Measurements from ENCODE around the gene MGAT4B. TPM values are rescaled to one million over a fixed set of nuclear protein-coding genes. Genes with fewer than 3 reads are reported as not detected.
A peak's percentile ranks its signal among the peaks of the same experiment; 100 is the strongest.

The MGAT4B gene
- polyA plus RNA-seq, 2 of the 4 experiments (the other 2 are of a cell fraction), result 57.4 to 166 TPM

DNA sequence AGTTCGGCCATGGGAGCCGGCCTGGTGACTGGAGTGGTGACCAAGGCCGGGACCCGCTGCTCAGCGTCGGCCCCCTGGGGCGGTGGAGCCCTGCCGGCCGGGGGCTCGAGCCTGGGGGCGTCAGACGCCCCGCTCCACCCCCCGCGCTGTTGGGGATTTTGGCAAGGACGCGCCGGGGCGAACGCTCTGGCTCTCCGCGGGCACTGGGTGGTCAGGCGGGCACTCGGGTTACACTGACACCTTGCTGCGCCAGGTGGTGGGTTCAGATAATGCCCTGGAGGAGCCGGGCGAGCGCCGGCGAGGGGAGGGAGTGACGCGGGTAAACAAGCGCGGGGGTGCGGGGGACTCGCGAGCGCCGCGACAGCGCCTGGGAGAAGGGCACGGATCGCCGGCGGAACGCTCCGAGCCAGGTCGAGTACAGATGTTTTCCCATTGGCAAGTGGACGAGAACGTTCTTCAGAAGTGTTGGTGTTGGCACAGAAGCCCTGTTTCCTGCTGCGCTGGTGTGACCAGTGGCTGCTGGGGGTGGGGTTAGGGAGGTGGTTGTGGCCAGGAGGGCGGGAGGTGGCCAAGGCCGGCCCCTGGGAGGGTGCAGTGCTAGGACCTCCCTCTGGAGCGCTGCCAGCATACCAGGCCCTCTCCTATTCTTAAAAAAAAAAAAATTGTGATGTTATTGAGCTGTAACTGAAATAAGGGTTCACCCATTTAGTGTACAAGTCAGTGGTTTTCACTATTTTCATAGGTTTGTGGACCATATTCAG lies 14.8 kb upstream of the MGAT4B start:
- 2% methylated on average over 9 of the region's 54 CpGs for WGBS (ENCODE audit: missing lambda C conversion rate)
- no peak for FAIRE-seq
- peak overlapping the region; percentile 81 for H3K4me3 ChIP-seq
- POLR2A ChIA-PET, result interaction anchor here (0.6 to 1.5 kb wide), 9 partner anchors 9 to 271 kb away, joined by 3 to 9 read pairs (median 4); partner anchors contain the start of genes MRNIP and RUFY1
- H3K4me2 ChIP-seq, result peak overlapping the region; percentile 96
- ATAC-seq, result peak; percentile 16 to 65; a peak in 3 of 6 replicates
- CTCF ChIA-PET, result interaction anchor here (1.0 to 4.8 kb wide), 5 partner anchors 19 to 87 kb away, joined by 3 to 27 read pairs (median 7); partner anchors contain the start of gene TBC1D9B
- peak; percentile 92 to 95 for DNase-seq (ENCODE audit: low read depth in 1 of 2, low spot score in 1 of 2)
- peaks cover 70% of the 10 kb centered on the region for H3K4me1 ChIP-seq
- H3K9me3 ChIP-seq, result no peaks in the 10 kb centered on the region
- H3K27ac ChIP-seq, result peak overlapping the region; percentile 95 to 98
- TF ChIP-seq, protein P1, sequence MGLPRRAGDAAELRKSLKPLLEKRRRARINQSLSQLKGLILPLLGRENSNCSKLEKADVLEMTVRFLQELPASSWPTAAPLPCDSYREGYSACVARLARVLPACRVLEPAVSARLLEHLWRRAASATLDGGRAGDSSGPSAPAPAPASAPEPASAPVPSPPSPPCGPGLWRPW (IDR thresholded peaks at IDR 0.05), result no peak
- TF ChIP-seq JUN (IDR thresholded peaks at IDR 0.05) (peak; percentile 11 to 42; a peak in 3 of 5 replicates), PHF8 (IDR thresholded peaks at IDR 0.05; ENCODE audit: borderline replicate concordance, low read depth) (no peak), JUNB (IDR thresholded peaks at IDR 0.05) (no peak), ZFP36 (IDR thresholded peaks at IDR 0.05; ENCODE audit: borderline replicate concordance, partially characterized antibody) (no peak), TP53 (CRISPR knock-in tag; IDR thresholded peaks at IDR 0.05) (peak; percentile 80), TFCP2L1 (CRISPR knock-in tag; IDR thresholded peaks at IDR 0.05) (peak; percentile 71), HOXB5 (CRISPR knock-in tag; IDR thresholded peaks at IDR 0.05) (no peak), ZNF302 (CRISPR knock-in tag; IDR thresholded peaks at IDR 0.05) (no peak), ESRRA (IDR thresholded peaks at IDR 0.05; ENCODE audit: borderline replicate concordance, low read length) (no peak), MYC (IDR thresholded peaks at IDR 0.05; ENCODE audit: borderline replicate concordance, low read length) (no peak), POLR2A (IDR thresholded peaks at IDR 0.05; ENCODE audit: low read length) (peak; percentile 75), RARB (CRISPR knock-in tag; IDR thresholded peaks at IDR 0.05) (peak; percentile 47; the same call in 1 of the 2 replicates), POLR2AphosphoS2 (conservative IDR thresholded peaks at IDR 0.05; ENCODE audit: low read length) (0 out of 2 replicates have a peak, but pooled peaks have one; percentile 58), NFE2L2 (conservative IDR thresholded peaks at IDR 0.05; ENCODE audit: low read length) (no peak), HOXA7 (CRISPR knock-in tag; IDR thresholded peaks at IDR 0.05) (peak; percentile 59; the same call in 1 of the 2 replicates), SMC3 (IDR thresholded peaks at IDR 0.05) (no peak), EHMT2 (IDR thresholded peaks at IDR 0.05; ENCODE audit: low read depth) (no peak), MAZ (IDR thresholded peaks at IDR 0.05; ENCODE audit: borderline replicate concordance, low read depth, low read length) (no peak)
- TF ChIP-seq, protein P2, sequence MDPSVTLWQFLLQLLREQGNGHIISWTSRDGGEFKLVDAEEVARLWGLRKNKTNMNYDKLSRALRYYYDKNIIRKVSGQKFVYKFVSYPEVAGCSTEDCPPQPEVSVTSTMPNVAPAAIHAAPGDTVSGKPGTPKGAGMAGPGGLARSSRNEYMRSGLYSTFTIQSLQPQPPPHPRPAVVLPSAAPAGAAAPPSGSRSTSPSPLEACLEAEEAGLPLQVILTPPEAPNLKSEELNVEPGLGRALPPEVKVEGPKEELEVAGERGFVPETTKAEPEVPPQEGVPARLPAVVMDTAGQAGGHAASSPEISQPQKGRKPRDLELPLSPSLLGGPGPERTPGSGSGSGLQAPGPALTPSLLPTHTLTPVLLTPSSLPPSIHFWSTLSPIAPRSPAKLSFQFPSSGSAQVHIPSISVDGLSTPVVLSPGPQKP (IDR thresholded peaks at IDR 0.05; ENCODE audit: low read depth, low read length), result no peak
- TF ChIP-seq, protein P3, sequence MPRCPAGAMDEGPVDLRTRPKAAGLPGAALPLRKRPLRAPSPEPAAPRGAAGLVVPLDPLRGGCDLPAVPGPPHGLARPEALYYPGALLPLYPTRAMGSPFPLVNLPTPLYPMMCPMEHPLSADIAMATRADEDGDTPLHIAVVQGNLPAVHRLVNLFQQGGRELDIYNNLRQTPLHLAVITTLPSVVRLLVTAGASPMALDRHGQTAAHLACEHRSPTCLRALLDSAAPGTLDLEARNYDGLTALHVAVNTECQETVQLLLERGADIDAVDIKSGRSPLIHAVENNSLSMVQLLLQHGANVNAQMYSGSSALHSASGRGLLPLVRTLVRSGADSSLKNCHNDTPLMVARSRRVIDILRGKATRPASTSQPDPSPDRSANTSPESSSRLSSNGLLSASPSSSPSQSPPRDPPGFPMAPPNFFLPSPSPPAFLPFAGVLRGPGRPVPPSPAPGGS (IDR thresholded peaks at IDR 0.05), result no peak; the same call in 2 of the 3 replicates
- TF ChIP-seq, protein P4, sequence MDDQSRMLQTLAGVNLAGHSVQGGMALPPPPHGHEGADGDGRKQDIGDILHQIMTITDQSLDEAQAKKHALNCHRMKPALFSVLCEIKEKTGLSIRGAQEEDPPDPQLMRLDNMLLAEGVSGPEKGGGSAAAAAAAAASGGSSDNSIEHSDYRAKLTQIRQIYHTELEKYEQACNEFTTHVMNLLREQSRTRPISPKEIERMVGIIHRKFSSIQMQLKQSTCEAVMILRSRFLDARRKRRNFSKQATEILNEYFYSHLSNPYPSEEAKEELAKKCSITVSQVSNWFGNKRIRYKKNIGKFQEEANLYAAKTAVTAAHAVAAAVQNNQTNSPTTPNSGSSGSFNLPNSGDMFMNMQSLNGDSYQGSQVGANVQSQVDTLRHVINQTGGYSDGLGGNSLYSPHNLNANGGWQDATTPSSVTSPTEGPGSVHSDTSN (IDR thresholded peaks at IDR 0.05), result peak; percentile 46
- TF ChIP-seq, protein P5, sequence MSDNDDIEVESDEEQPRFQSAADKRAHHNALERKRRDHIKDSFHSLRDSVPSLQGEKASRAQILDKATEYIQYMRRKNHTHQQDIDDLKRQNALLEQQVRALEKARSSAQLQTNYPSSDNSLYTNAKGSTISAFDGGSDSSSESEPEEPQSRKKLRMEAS (IDR thresholded peaks at IDR 0.05), result peak; percentile 42; the same call in 1 of the 2 replicates
- TF ChIP-seq, protein P6, sequence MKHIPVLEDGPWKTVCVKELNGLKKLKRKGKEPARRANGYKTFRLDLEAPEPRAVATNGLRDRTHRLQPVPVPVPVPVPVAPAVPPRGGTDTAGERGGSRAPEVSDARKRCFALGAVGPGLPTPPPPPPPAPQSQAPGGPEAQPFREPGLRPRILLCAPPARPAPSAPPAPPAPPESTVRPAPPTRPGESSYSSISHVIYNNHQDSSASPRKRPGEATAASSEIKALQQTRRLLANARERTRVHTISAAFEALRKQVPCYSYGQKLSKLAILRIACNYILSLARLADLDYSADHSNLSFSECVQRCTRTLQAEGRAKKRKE (CRISPR knock-in tag; IDR thresholded peaks at IDR 0.05; ENCODE audit: low read depth), result peak; percentile 20; the same call in 1 of the 2 replicates
- TF ChIP-seq, protein P7, sequence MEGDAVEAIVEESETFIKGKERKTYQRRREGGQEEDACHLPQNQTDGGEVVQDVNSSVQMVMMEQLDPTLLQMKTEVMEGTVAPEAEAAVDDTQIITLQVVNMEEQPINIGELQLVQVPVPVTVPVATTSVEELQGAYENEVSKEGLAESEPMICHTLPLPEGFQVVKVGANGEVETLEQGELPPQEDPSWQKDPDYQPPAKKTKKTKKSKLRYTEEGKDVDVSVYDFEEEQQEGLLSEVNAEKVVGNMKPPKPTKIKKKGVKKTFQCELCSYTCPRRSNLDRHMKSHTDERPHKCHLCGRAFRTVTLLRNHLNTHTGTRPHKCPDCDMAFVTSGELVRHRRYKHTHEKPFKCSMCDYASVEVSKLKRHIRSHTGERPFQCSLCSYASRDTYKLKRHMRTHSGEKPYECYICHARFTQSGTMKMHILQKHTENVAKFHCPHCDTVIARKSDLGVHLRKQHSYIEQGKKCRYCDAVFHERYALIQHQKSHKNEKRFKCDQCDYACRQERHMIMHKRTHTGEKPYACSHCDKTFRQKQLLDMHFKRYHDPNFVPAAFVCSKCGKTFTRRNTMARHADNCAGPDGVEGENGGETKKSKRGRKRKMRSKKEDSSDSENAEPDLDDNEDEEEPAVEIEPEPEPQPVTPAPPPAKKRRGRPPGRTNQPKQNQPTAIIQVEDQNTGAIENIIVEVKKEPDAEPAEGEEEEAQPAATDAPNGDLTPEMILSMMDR (IDR thresholded peaks at IDR 0.05), result no peak
